ENCODE results near the gene SNX19.
"Not testable (repeated sequence)": the region's sequence is repeated elsewhere in the genome, so short reads cannot be mapped to it uniquely, and the experiment has no call there.

Gene SNX19

DNA sequence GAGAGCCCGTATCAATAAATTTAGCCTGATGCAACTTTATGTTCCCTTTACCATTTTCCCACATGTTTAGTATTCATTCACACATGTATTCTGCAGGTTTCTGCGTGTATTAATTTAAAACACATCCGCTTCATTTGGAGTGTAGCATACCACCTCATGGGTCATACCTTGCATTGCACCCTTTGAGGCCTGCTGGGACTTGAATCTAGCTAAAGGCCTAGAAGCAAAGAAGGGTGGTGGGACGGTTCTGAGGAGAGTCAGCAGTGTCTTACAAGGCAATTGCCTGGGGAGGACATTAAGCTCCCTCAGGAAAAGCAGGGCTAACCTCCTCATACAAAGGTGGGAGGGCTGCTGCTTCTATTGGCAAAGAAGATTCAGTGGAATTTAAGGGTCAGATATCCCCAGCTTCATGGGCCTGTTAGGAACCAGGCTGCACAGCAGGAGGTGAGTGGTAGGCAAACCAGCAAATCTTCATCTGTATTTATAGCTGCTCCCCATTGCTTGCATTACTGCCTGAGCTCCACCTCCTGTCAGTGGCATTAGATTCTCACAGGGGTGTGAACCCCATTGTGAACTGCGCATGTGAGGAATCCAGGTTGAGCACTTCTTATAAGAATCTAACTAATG is 15.9 kb upstream of the SNX19 start:
- H3K79me2 ChIP-seq (ENCODE audit: insufficient read depth, low read depth): no peaks in the 10 kb centered on the region
- TF ChIP-seq, protein P1, sequence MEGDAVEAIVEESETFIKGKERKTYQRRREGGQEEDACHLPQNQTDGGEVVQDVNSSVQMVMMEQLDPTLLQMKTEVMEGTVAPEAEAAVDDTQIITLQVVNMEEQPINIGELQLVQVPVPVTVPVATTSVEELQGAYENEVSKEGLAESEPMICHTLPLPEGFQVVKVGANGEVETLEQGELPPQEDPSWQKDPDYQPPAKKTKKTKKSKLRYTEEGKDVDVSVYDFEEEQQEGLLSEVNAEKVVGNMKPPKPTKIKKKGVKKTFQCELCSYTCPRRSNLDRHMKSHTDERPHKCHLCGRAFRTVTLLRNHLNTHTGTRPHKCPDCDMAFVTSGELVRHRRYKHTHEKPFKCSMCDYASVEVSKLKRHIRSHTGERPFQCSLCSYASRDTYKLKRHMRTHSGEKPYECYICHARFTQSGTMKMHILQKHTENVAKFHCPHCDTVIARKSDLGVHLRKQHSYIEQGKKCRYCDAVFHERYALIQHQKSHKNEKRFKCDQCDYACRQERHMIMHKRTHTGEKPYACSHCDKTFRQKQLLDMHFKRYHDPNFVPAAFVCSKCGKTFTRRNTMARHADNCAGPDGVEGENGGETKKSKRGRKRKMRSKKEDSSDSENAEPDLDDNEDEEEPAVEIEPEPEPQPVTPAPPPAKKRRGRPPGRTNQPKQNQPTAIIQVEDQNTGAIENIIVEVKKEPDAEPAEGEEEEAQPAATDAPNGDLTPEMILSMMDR (conservative IDR thresholded peaks at IDR 0.05; ENCODE audit: low read depth, low read length): no peak
- no peaks in the 10 kb centered on the region for H3K27me3 ChIP-seq (ENCODE audit: insufficient read depth, low read depth)
- no peak overlapping the region for H3K9ac ChIP-seq
- H3K4me1 ChIP-seq (ENCODE audit: low read depth, poor library complexity, severe bottlenecking): no peaks in the 10 kb centered on the region
- H2AFZ ChIP-seq (ENCODE audit: low read depth): no peak overlapping the region
- no peak overlapping the region for H3K4me3 ChIP-seq (IDR thresholded peaks at IDR 0.05; ENCODE audit: insufficient read depth, low read depth, low read length)
- H4K20me1 ChIP-seq (ENCODE audit: insufficient read depth): no peaks in the 10 kb centered on the region
- no peak overlapping the region for H3K4me2 ChIP-seq
- no peaks in the 10 kb centered on the region for H3K36me3 ChIP-seq (ENCODE audit: insufficient read depth)
- H3K27ac ChIP-seq: no peak overlapping the region

DNA sequence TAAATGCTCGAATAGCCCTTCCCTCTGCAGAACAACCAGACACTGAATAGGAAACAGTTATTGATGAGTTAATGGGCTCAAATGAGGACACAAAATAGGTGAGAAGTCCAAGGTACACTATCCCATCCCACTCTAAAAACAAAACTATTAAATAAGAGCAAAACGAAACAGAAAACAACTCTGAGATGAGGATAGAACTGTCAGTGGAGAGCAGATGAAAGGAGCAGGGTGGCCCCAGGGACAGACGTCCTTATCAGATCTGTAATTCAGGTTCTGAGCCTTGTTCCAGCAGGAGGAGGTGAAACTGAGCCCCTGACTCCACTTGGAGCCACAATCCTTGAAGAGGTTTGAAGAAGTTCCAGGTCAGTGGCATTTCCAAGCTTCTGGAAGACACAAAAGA is 8.5 kb upstream of the SNX19 start:
- H3K79me2 ChIP-seq (ENCODE audit: insufficient read depth, low read depth): no peaks in the 10 kb centered on the region
- H3K4me1 ChIP-seq (ENCODE audit: low read depth, poor library complexity, severe bottlenecking): no peaks in the 10 kb centered on the region
- TF ChIP-seq, protein P1 (conservative IDR thresholded peaks at IDR 0.05; ENCODE audit: low read depth, low read length): no peak
- no peaks in the 10 kb centered on the region for H3K36me3 ChIP-seq (ENCODE audit: insufficient read depth)
- no peaks in the 10 kb centered on the region for H4K20me1 ChIP-seq (ENCODE audit: insufficient read depth)
- no peak overlapping the region for H3K27ac ChIP-seq
- H3K27me3 ChIP-seq (ENCODE audit: insufficient read depth, low read depth): no peaks in the 10 kb centered on the region
- H3K4me3 ChIP-seq (IDR thresholded peaks at IDR 0.05; ENCODE audit: insufficient read depth, low read depth, low read length): no peak overlapping the region
- no peak overlapping the region for H3K4me2 ChIP-seq
- H3K9ac ChIP-seq: no peak overlapping the region
- H2AFZ ChIP-seq (ENCODE audit: low read depth): no peak overlapping the region

DNA sequence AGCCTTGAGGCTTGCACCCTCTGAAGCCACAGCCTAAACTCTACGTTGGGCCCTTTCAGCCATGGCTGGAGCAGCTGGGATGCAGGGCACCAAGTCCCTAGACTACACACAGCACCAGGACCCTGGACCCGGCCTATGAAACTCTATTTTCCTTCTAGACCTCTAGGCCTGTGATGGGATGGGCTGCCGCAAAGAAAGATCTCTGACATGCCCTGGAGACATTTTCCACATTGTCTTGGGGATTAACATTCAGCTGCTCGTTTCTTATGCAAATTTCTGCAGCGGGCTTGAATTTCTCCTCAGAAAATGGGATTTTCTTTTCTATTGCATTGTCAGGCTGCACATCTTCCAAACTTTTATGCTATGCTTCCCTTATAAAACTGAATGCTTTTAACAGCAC is 4.3 kb upstream of the SNX19 start:
- not testable (repeated sequence) for H2AFZ ChIP-seq (ENCODE audit: low read depth); H3K4me1 ChIP-seq (ENCODE audit: low read depth, poor library complexity, severe bottlenecking); H3K9ac ChIP-seq; H4K20me1 ChIP-seq (ENCODE audit: insufficient read depth); H3K27ac ChIP-seq; H3K36me3 ChIP-seq (ENCODE audit: insufficient read depth); H3K4me2 ChIP-seq; H3K27me3 ChIP-seq (ENCODE audit: insufficient read depth, low read depth); H3K79me2 ChIP-seq (ENCODE audit: insufficient read depth, low read depth); H3K4me3 ChIP-seq (IDR thresholded peaks at IDR 0.05; ENCODE audit: insufficient read depth, low read depth, low read length)

DNA sequence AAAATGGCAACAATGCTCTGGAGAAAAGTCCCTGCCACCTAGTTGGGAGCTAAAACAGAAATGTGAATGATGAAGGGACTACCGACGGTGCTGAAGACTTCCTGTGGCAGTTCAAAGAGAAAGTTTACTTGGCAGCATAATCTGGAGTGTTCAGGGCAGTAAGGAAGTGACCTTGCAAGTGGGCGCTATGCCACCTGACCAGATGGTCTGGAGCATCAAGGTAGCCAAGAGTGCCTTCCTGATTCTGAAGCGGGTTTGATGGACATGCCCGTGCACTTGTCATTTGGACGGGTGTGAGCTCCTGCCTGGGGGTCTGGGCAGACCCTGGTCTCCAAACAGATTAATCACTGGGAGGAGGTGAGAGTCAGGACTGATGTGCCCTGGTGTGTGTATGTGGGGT is 1.8 kb upstream of the SNX19 start:
- no peak overlapping the region for H3K4me3 ChIP-seq (IDR thresholded peaks at IDR 0.05; ENCODE audit: insufficient read depth, low read depth, low read length)
- H4K20me1 ChIP-seq (ENCODE audit: insufficient read depth): no peaks in the 10 kb centered on the region
- no peak overlapping the region for H2AFZ ChIP-seq (ENCODE audit: low read depth)
- TF ChIP-seq, protein P1 (conservative IDR thresholded peaks at IDR 0.05; ENCODE audit: low read depth, low read length): no peak
- no peaks in the 10 kb centered on the region for H3K27me3 ChIP-seq (ENCODE audit: insufficient read depth, low read depth)
- H3K9ac ChIP-seq: no peak overlapping the region
- no peaks in the 10 kb centered on the region for H3K36me3 ChIP-seq (ENCODE audit: insufficient read depth)
- no peaks in the 10 kb centered on the region for H3K79me2 ChIP-seq (ENCODE audit: insufficient read depth, low read depth)
- H3K4me1 ChIP-seq (ENCODE audit: low read depth, poor library complexity, severe bottlenecking): no peaks in the 10 kb centered on the region
- H3K4me2 ChIP-seq: no peak overlapping the region
- no peak overlapping the region for H3K27ac ChIP-seq

DNA sequence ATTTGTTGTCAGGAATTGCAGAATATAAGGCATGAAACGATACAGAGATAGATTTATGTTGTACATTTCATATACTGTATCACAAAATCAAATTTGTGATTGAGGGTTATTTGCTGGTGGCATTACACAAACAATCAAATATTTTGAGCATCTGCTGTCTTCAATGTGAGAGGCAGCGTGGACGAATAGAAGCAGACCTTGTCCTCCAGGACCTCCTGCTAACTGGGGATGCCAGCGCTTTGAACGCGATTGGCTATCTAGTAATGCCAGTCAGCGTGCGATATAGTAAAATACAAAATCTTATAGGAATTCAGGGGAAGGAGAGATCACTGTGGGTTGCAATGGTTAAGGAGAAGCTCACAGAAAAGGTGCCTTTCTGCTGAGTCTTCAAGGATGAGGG is 631 bp upstream of the SNX19 start:
- no peak overlapping the region; the same call in 1 of the 2 replicates for H3K9ac ChIP-seq
- no peak overlapping the region for H3K27ac ChIP-seq
- H2AFZ ChIP-seq (ENCODE audit: low read depth): peak overlapping the region; percentile 82
- TF ChIP-seq, protein P1 (conservative IDR thresholded peaks at IDR 0.05; ENCODE audit: low read depth, low read length): no peak
- no peaks in the 10 kb centered on the region for H3K79me2 ChIP-seq (ENCODE audit: insufficient read depth, low read depth)
- H4K20me1 ChIP-seq (ENCODE audit: insufficient read depth): no peaks in the 10 kb centered on the region
- no peak overlapping the region for H3K4me3 ChIP-seq (IDR thresholded peaks at IDR 0.05; ENCODE audit: insufficient read depth, low read depth, low read length)
- H3K27me3 ChIP-seq (ENCODE audit: insufficient read depth, low read depth): no peaks in the 10 kb centered on the region
- H3K4me1 ChIP-seq (ENCODE audit: low read depth, poor library complexity, severe bottlenecking): no peaks in the 10 kb centered on the region
- H3K4me2 ChIP-seq: peak overlapping the region; percentile 55
- H3K36me3 ChIP-seq (ENCODE audit: insufficient read depth): no peaks in the 10 kb centered on the region

All from KMS-11 (cell line).